Astrocyte of the cerebellum (primary cell): ENCODE results near the gene MCM10.

Experiments used
- DNase-seq: peaks from one replicate; pipeline ENCODE4 v3.0.0-alpha.2; 2011; ENCODE audit warnings: low read depth
- H3K4me3 ChIP-seq: 2 replicates; pipeline ENCODE4 v1.5.1; 2011; ENCODE audit warnings: mild to moderate bottlenecking, low read depth, low read length, moderate library complexity
- CTCF ChIP-seq: IDR thresholded peaks from 2 replicates; pipeline ENCODE4 v1.5.1; 2012; ENCODE audit warnings: low read length, low read depth, moderate library complexity, mild to moderate bottlenecking; ENCODE audit errors: missing control alignments
- in situ Hi-C: cut with HindIII; loops from 2 replicates; pipeline ENCODE4 v1.10.0; 2017; ENCODE audit warnings: low sequenced_read_pairs

MCM10 gene

GRCh38 chr10:13182424-13182823, 21.1 kb downstream of the MCM10 start:
- H3K4me3 ChIP-seq, result no peak overlapping the region
- no peak for TF ChIP-seq CTCF
- DNase-seq, result no peak
- in situ Hi-C loops, result no loop called here

GRCh38 chr10:13183625-13184024, 22.3 kb downstream of the MCM10 start:
- in situ Hi-C loops, result no loop called here
- TF ChIP-seq CTCF, result no peak
- DNase-seq, result no peak

GRCh38 chr10:13184276-13184675, 22.9 kb downstream of the MCM10 start:
- TF ChIP-seq CTCF, result no peak
- H3K4me3 ChIP-seq, result no peak overlapping the region
- in situ Hi-C loops, result no loop called here
- DNase-seq, result no peak

More at GRCh38 chr10:13183625-13184024, 22.3 kb downstream of the MCM10 start:
- H3K4me3 ChIP-seq, result no peak overlapping the region

GRCh38 chr10:13184730-13185514, 23.6 kb downstream of the MCM10 start:
- no peak for TF ChIP-seq CTCF
- DNase-seq, result no peak
- H3K4me3 ChIP-seq, result no peak overlapping the region
- in situ Hi-C loops, result no loop called here

GRCh38 chr10:13187135-13187534, 25.8 kb downstream of the MCM10 start:
- DNase-seq, result no peak
- no peak for TF ChIP-seq CTCF
- in situ Hi-C loops, result no loop called here
- no peak overlapping the region for H3K4me3 ChIP-seq

- no peak overlapping the region for H3K4me3 ChIP-seq
- no peak for DNase-seq
- TF ChIP-seq CTCF, result no peak
- in situ Hi-C loops, result no loop called here
Observed at GRCh38 chr10:13188593-13188992, 27.2 kb downstream of the MCM10 start.
